WTC11 (cell line): ENCODE data around the gene PMM1. TPM values are rescaled to one million over a fixed set of nuclear protein-coding genes. Genes with fewer than 3 reads are reported as not detected.
"Not testable (repeated sequence)": the region's sequence is repeated elsewhere in the genome, so short reads cannot be mapped to it uniquely, and the experiment has no call there.

ENCODE experiments used
- ATAC-seq: fragments of 200-7000 bp; cut with Tn5 transposase; 2 replicates; pipeline ENCODE4 v1.10.0; 2021; ENCODE audit warnings: mild to moderate bottlenecking, moderate library complexity
- CTCF ChIA-PET: fragments of 300-600 bp; sonication (Branson Sonifier 250); formaldehyde crosslinking; loops from one replicate; lab custom pipeline; 2021; ENCODE audit warnings: antibody characterized with exemption; lab: Charles Lee
- POLR2A ChIA-PET: fragments of 350-600 bp; sonication (Branson Sonifier 250); formaldehyde crosslinking; loops from one replicate; lab custom pipeline; 2021; ENCODE audit warnings: antibody characterized with exemption; lab: Charles Lee
- DNase-seq: peaks from one replicate; pipeline ENCODE4 v3.0.0; 2021; ENCODE audit warnings: low spot score
- H3K27ac Mint-ChIP-seq: 2 replicates; pipeline ENCODE4 v1.8.0; 2021; ENCODE audit warnings: mixed read lengths
- H3K27me3 Mint-ChIP-seq: 2 replicates; pipeline ENCODE4 v1.8.0; 2021; ENCODE audit warnings: low read depth, mild to moderate bottlenecking, moderate library complexity, mixed read lengths
- H3K36me3 Mint-ChIP-seq: 2 replicates; pipeline ENCODE4 v1.8.0; 2021; ENCODE audit warnings: mixed read lengths
- H3K4me1 Mint-ChIP-seq: 2 replicates; pipeline ENCODE4 v1.8.0; 2022; ENCODE audit warnings: mixed read lengths
- H3K4me3 Mint-ChIP-seq: 2 replicates; pipeline ENCODE4 v1.8.0; 2021; ENCODE audit warnings: mild to moderate bottlenecking, moderate library complexity, mixed read lengths
- H3K9me3 Mint-ChIP-seq: 2 replicates; pipeline ENCODE4 v1.8.0; 2021; ENCODE audit warnings: mixed read lengths
- CBFB ChIP-seq: sonication (generic); formaldehyde crosslinking; IDR thresholded peaks from 2 replicates; pipeline ENCODE4 v1.8.1; 2022; ENCODE audit warnings: mild to moderate bottlenecking, low read depth, missing genetic modification reagents
- EMX1 ChIP-seq: fragments of 250-450 bp; sonication (Bioruptor Pico); IDR thresholded peaks from 2 replicates; pipeline ENCODE4 v1.8.0; 2021; ENCODE audit warnings: mild to moderate bottlenecking
- GRHL2 ChIP-seq: fragments of 250-450 bp; sonication (Bioruptor Pico); IDR thresholded peaks from 2 replicates; pipeline ENCODE4 v1.8.0; 2022; ENCODE audit warnings: mild to moderate bottlenecking, moderate library complexity; ENCODE audit not compliant: insufficient replicate concordance, severe bottlenecking
- GTF2I ChIP-seq: fragments of 250-450 bp; sonication (Bioruptor Pico); conservative IDR thresholded peaks from 2 replicates; pipeline ENCODE4 v1.4.0; 2021; ENCODE audit warnings: mild to moderate bottlenecking
- MXD4 ChIP-seq: fragments of 250-450 bp; sonication (Bioruptor Pico); IDR thresholded peaks from 2 replicates; pipeline ENCODE4 v1.8.0; 2021; ENCODE audit warnings: mild to moderate bottlenecking, moderate library complexity, borderline replicate concordance
- NR1H2 ChIP-seq: sonication (generic); formaldehyde crosslinking; IDR thresholded peaks from 2 replicates; pipeline ENCODE4 v1.9.0; 2021; ENCODE audit warnings: mild to moderate bottlenecking, moderate library complexity, missing genetic modification reagents
- NR2C2 ChIP-seq: sonication (generic); formaldehyde crosslinking; IDR thresholded peaks from 2 replicates; pipeline ENCODE4 v1.8.0; 2022; ENCODE audit warnings: mild to moderate bottlenecking, missing genetic modification reagents
- NR3C1 ChIP-seq: sonication (generic); formaldehyde crosslinking; conservative IDR thresholded peaks from 2 replicates; pipeline ENCODE4 v1.8.1; 2023; ENCODE audit warnings: low read depth, mild to moderate bottlenecking, missing genetic modification reagents
- RELA ChIP-seq: sonication (generic); formaldehyde crosslinking; IDR thresholded peaks from 2 replicates; pipeline ENCODE4 v1.8.1; 2022; ENCODE audit warnings: missing genetic modification reagents, mild to moderate bottlenecking, borderline replicate concordance
- RORB ChIP-seq: fragments of 250-450 bp; sonication (Bioruptor Pico); IDR thresholded peaks from 2 replicates; pipeline ENCODE4 v1.9.0; 2021; ENCODE audit warnings: mild to moderate bottlenecking
- SMAD4 ChIP-seq: sonication (generic); formaldehyde crosslinking; IDR thresholded peaks from 2 replicates; pipeline ENCODE4 v1.8.0; 2022; ENCODE audit warnings: mild to moderate bottlenecking, missing genetic modification reagents
- ZNF263 ChIP-seq: sonication (generic); formaldehyde crosslinking; IDR thresholded peaks from 2 replicates; pipeline ENCODE4 v1.8.1; 2022; ENCODE audit warnings: low read depth, mild to moderate bottlenecking, moderate library complexity, missing genetic modification reagents
- ZNF317 ChIP-seq: sonication (generic); formaldehyde crosslinking; IDR thresholded peaks from 2 replicates; pipeline ENCODE4 v1.8.1; 2023; ENCODE audit warnings: low read depth, mild to moderate bottlenecking, moderate library complexity, missing genetic modification reagents, borderline replicate concordance
- total RNA-seq: library from RNA; stranded (reverse); gene quantifications from 3 replicates; pipeline ENCODE4 v1.2.3, GENCODE V29; 2021
- TF ChIP-seq, protein P1 (sequence below): sonication (generic); formaldehyde crosslinking; IDR thresholded peaks from 2 replicates; pipeline ENCODE4 v1.8.1; 2022; ENCODE audit warnings: mild to moderate bottlenecking, missing genetic modification reagents, moderate library complexity, borderline replicate concordance
- TF ChIP-seq, protein P2 (sequence below): fragments of 250-450 bp; sonication (Bioruptor Pico); IDR thresholded peaks from 2 replicates; pipeline ENCODE4 v1.8.0; 2021; ENCODE audit warnings: mild to moderate bottlenecking
- TF ChIP-seq, protein P3 (sequence below): fragments of 250-450 bp; sonication (Bioruptor Pico); IDR thresholded peaks from 2 replicates; pipeline ENCODE4 v1.9.0; 2021; ENCODE audit warnings: moderate library complexity, mild to moderate bottlenecking, inconsistent platforms, borderline replicate concordance
- TF ChIP-seq, protein P4 (sequence below): sonication (generic); formaldehyde crosslinking; conservative IDR thresholded peaks from 2 replicates; pipeline ENCODE4 v1.8.1; 2022; ENCODE audit warnings: mild to moderate bottlenecking, missing genetic modification reagents
- TF ChIP-seq, protein P5 (sequence below): sonication (generic); formaldehyde crosslinking; IDR thresholded peaks from 2 replicates; pipeline ENCODE4 v1.8.1; 2023; ENCODE audit warnings: mild to moderate bottlenecking, missing genetic modification reagents
- TF ChIP-seq, protein P6 (sequence below): fragments of 250-450 bp; sonication (Bioruptor Pico); IDR thresholded peaks from 2 replicates; pipeline ENCODE4 v1.9.0; 2021; ENCODE audit warnings: mild to moderate bottlenecking

Gene PMM1
- total RNA-seq, 1 experiment from 2014 or later = 15.7 TPM

DNA sequence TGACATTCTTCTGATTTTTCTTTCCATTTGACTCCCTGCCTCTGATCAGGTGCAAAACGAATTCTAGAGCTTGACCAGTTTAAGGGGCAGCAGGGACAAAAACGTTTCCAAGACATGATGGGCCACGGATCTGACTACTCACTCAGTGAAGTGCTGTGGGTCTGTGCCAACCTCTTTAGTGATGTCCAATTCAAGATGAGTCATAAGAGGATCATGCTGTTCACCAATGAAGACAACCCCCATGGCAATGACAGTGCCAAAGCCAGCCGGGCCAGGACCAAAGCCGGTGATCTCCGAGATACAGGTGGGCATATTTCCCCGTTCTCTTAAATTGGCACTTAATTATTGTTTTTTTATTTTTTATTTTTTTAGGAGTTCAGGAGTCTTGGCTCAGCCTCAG, 46.8 kb upstream of the PMM1 start:
- TF ChIP-seq GTF2I (CRISPR knock-in tag) = no peak
- TF ChIP-seq NR3C1 (CRISPR knock-in tag) = no peak
- TF ChIP-seq, protein P1, sequence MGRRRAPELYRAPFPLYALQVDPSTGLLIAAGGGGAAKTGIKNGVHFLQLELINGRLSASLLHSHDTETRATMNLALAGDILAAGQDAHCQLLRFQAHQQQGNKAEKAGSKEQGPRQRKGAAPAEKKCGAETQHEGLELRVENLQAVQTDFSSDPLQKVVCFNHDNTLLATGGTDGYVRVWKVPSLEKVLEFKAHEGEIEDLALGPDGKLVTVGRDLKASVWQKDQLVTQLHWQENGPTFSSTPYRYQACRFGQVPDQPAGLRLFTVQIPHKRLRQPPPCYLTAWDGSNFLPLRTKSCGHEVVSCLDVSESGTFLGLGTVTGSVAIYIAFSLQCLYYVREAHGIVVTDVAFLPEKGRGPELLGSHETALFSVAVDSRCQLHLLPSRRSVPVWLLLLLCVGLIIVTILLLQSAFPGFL (CRISPR knock-in tag) = no peak
- TF ChIP-seq, protein P2, sequence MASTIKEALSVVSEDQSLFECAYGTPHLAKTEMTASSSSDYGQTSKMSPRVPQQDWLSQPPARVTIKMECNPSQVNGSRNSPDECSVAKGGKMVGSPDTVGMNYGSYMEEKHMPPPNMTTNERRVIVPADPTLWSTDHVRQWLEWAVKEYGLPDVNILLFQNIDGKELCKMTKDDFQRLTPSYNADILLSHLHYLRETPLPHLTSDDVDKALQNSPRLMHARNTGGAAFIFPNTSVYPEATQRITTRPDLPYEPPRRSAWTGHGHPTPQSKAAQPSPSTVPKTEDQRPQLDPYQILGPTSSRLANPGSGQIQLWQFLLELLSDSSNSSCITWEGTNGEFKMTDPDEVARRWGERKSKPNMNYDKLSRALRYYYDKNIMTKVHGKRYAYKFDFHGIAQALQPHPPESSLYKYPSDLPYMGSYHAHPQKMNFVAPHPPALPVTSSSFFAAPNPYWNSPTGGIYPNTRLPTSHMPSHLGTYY = no peak
- TF ChIP-seq ZNF263 (CRISPR knock-in tag) = no peak
- TF ChIP-seq GRHL2 (CRISPR knock-in tag) = no peak
- TF ChIP-seq, protein P3, sequence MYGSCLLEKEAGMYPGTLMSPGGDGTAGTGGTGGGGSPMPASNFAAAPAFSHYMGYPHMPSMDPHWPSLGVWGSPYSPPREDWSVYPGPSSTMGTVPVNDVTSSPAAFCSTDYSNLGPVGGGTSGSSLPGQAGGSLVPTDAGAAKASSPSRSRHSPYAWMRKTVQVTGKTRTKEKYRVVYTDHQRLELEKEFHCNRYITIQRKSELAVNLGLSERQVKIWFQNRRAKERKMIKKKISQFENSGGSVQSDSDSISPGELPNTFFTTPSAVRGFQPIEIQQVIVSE (CRISPR knock-in tag) = no peak
- TF ChIP-seq CBFB (CRISPR knock-in tag) = no peak
- no peak for TF ChIP-seq MXD4 (CRISPR knock-in tag)
- TF ChIP-seq EMX1 (CRISPR knock-in tag) = no peak
- TF ChIP-seq RORB (CRISPR knock-in tag) = no peak
- no peak for TF ChIP-seq NR2C2 (CRISPR knock-in tag)
- Mint-ChIP-seq H3K36me3 (peaks cover 82% of the 10 kb centered on the region), H3K27me3 (no peaks in the 10 kb centered on the region), H3K9me3 (no peaks in the 10 kb centered on the region), H3K27ac (no peak overlapping the region), H3K4me1 (no peaks in the 10 kb centered on the region), H3K4me3 (no peak overlapping the region)
- no peak for ATAC-seq
- POLR2A ChIA-PET = no interaction called here
- no peak for DNase-seq
- CTCF ChIA-PET = no interaction called here

DNA sequence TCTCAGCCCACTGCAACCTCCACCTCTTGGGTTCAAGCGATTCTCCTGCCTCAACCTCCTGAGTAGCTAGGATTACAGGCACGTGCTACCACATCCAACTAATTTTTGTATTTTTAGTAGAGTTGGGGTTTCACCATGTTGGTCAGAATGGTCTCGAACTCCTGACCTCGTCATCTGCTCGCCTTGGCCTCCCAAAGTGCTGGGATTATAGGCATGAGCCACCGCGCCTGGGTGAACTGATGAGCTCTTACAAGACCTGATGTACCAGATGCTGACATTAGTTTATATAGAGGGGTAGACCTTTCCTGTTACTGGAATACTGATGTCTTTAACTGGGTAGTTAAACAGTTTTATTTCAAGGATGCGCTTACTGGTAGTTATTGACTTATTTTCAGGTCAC, 45.0 kb upstream of the PMM1 start:
- peaks cover 77% of the 10 kb centered on the region for H3K36me3 Mint-ChIP-seq
- ATAC-seq, DNase-seq, H3K4me1 Mint-ChIP-seq, H3K9me3 Mint-ChIP-seq, H3K27ac Mint-ChIP-seq, H3K4me3 Mint-ChIP-seq, POLR2A ChIA-PET, H3K27me3 Mint-ChIP-seq: not testable (repeated sequence)
- CTCF ChIA-PET = interaction anchor here (2.0 kb wide), 1 partner anchor 32 kb away, joined by 6 read pairs; no protein-coding TSS in a partner anchor

DNA sequence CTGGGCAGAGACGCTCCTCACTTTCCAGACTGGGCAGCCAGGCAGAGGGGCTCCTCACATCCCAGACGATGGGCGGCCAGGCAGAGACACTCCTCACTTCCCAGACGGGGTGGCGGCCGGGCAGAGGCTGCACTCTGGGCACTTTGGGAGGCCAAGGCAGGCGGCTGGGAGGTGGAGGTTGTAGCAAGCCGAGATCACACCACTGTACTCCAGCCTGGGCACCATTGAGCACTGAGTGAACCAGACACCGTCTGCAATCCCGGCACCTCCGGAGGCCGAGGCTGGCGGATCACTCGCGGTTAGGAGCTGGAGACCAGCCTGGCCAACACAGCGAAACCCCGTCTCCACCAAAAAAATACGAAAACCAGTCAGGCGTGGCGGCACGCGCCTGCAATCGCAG, 42.0 kb upstream of the PMM1 start:
- H3K27ac Mint-ChIP-seq, H3K4me1 Mint-ChIP-seq, CTCF ChIA-PET, DNase-seq, H3K27me3 Mint-ChIP-seq, H3K4me3 Mint-ChIP-seq, ATAC-seq, POLR2A ChIA-PET, H3K9me3 Mint-ChIP-seq: not testable (repeated sequence)
- H3K36me3 Mint-ChIP-seq = peaks cover 86% of the 10 kb centered on the region

DNA sequence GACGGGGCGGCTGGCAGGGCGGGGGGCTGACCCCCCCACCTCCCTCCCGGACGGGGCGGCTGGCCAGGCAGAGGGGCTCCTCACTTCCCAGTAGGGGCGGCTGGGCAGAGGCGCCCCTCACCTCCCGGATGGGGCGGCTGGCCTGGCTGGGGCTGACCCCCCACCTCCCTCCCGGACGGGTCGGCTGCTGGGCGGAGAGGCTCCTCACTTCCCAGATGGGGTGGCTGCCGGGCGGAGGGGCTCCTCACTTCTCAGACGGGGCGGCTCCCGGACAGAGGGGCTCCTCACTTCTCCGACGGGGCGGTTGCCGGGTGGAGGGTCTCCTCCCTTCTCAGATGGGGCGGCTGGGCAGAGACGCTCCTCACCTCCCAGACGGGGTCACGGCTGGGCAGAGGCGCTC, 41.5 kb upstream of the PMM1 start:
- H3K27ac Mint-ChIP-seq, H3K4me1 Mint-ChIP-seq, CTCF ChIA-PET, H3K4me3 Mint-ChIP-seq, H3K27me3 Mint-ChIP-seq, POLR2A ChIA-PET, H3K9me3 Mint-ChIP-seq, DNase-seq, ATAC-seq: not testable (repeated sequence)
- peaks cover 82% of the 10 kb centered on the region for H3K36me3 Mint-ChIP-seq

DNA sequence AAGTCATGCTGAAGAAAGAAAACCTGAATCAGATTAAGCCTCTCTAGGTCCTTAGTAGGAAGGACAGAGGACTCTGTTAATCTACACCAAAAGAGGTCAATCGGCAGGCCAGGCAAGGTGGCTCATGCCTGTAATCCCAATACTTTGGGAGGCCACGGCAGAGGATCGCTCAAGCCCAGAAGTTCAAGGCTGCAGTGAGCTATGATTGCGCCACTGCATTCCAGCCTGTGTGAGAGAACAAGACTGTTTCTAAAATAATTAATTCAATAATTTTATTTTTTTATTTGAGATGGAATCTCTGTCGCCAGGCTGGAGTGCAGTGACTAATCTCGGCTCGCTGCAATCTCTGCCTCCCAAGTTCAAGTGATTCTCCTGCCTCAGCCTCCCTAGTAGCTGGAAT, 35.9 kb upstream of the PMM1 start:
- DNase-seq = no peak
- ATAC-seq = no peak
- H3K27me3 Mint-ChIP-seq = no peaks in the 10 kb centered on the region; the same call in 1 of the 2 replicates
- no peak overlapping the region for H3K27ac Mint-ChIP-seq
- POLR2A ChIA-PET = no interaction called here
- peaks cover 5% of the 10 kb centered on the region for H3K9me3 Mint-ChIP-seq
- no peak overlapping the region for H3K4me3 Mint-ChIP-seq
- H3K4me1 Mint-ChIP-seq = peaks cover 9% of the 10 kb centered on the region
- CTCF ChIA-PET = no interaction called here
- H3K36me3 Mint-ChIP-seq = peaks cover 66% of the 10 kb centered on the region
- no peak for TF ChIP-seq NR1H2
- no peak for TF ChIP-seq SMAD4 (CRISPR knock-in tag)
- TF ChIP-seq, protein P4, sequence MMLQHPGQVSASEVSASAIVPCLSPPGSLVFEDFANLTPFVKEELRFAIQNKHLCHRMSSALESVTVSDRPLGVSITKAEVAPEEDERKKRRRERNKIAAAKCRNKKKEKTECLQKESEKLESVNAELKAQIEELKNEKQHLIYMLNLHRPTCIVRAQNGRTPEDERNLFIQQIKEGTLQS (CRISPR knock-in tag) = no peak
- TF ChIP-seq NR3C1 (CRISPR knock-in tag) = no peak
- TF ChIP-seq RELA (CRISPR knock-in tag) = no peak
- TF ChIP-seq ZNF317 (CRISPR knock-in tag) = no peak
- TF ChIP-seq, protein P5, sequence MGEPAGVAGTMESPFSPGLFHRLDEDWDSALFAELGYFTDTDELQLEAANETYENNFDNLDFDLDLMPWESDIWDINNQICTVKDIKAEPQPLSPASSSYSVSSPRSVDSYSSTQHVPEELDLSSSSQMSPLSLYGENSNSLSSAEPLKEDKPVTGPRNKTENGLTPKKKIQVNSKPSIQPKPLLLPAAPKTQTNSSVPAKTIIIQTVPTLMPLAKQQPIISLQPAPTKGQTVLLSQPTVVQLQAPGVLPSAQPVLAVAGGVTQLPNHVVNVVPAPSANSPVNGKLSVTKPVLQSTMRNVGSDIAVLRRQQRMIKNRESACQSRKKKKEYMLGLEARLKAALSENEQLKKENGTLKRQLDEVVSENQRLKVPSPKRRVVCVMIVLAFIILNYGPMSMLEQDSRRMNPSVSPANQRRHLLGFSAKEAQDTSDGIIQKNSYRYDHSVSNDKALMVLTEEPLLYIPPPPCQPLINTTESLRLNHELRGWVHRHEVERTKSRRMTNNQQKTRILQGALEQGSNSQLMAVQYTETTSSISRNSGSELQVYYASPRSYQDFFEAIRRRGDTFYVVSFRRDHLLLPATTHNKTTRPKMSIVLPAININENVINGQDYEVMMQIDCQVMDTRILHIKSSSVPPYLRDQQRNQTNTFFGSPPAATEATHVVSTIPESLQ (CRISPR knock-in tag) = no peak
- TF ChIP-seq, protein P6, sequence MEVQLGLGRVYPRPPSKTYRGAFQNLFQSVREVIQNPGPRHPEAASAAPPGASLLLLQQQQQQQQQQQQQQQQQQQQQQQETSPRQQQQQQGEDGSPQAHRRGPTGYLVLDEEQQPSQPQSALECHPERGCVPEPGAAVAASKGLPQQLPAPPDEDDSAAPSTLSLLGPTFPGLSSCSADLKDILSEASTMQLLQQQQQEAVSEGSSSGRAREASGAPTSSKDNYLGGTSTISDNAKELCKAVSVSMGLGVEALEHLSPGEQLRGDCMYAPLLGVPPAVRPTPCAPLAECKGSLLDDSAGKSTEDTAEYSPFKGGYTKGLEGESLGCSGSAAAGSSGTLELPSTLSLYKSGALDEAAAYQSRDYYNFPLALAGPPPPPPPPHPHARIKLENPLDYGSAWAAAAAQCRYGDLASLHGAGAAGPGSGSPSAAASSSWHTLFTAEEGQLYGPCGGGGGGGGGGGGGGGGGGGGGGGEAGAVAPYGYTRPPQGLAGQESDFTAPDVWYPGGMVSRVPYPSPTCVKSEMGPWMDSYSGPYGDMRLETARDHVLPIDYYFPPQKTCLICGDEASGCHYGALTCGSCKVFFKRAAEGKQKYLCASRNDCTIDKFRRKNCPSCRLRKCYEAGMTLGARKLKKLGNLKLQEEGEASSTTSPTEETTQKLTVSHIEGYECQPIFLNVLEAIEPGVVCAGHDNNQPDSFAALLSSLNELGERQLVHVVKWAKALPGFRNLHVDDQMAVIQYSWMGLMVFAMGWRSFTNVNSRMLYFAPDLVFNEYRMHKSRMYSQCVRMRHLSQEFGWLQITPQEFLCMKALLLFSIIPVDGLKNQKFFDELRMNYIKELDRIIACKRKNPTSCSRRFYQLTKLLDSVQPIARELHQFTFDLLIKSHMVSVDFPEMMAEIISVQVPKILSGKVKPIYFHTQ (CRISPR knock-in tag) = no peak
